Neutrophil (primary cell): ENCODE results near the gene MDM2.

Experiments
- H3K27ac ChIP-seq: fragments of 200-600 bp; sonication (generic); 2 replicates; pipeline ENCODE4 v1.5.1; 2016; ENCODE audit warnings: mild to moderate bottlenecking, moderate library complexity
- H3K27me3 ChIP-seq: fragments of 200-600 bp; sonication (generic); 2 replicates; pipeline ENCODE4 v1.6.0; 2016; ENCODE audit warnings: mild to moderate bottlenecking
- H3K36me3 ChIP-seq: fragments of 200-600 bp; sonication (generic); 2 replicates; pipeline ENCODE4 v1.5.1; 2017
- H3K4me1 ChIP-seq, 2 experiments: fragments of 200-600 bp in 1 of 2; sonication (generic) in 1 of 2; 1 replicate in 1 of 2; 2 replicates in 1 of 2; pipeline versions ENCODE4 v1.5.1 to v1.6.1; 2013 to 2016; ENCODE audit warnings: low read depth in 1 of 2, low read length in 1 of 2, mild to moderate bottlenecking in 1 of 2, moderate library complexity in 1 of 2; ENCODE audit not compliant: control insufficient read depth in 1 of 2, insufficient read depth in 1 of 2
- H3K4me3 ChIP-seq, 2 experiments: fragments of 200-600 bp in 1 of 2; sonication (generic) in 1 of 2; 1 replicate in 1 of 2; 2 replicates in 1 of 2; pipeline ENCODE4 v1.5.1; 2013 to 2016; ENCODE audit warnings: low read depth in 1 of 2, low read length in 1 of 2, mild to moderate bottlenecking in 1 of 2, moderate library complexity in 1 of 2
- H3K9me3 ChIP-seq: fragments of 200-600 bp; sonication (generic); 2 replicates; pipeline ENCODE4 v1.5.1; 2016
- TF ChIP-seq, protein P1 (sequence below): fragments of 200-600 bp; sonication (generic); IDR thresholded peaks from 2 replicates; pipeline ENCODE4 v1.5.1; 2016; ENCODE audit warnings: antibody characterized with exemption

The MDM2 gene

DNA sequence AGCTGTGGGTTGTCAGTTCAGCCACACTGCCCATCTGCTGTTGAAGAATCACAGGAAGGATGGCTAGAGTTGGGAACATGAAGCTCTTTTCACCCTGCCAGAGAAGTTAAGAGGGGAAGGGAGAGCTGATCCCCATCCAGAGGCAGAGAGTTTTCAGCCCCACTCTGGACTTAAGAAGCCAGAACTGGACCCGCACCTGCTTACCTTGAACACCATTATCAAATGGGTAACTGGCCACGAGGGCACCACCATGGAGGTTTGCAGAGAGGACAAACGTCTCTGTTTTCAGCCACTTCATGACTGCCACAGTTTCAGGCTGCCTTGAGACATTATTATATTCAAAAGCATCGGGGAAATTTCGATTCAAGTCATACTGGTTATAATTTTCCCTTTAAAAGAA lies 62.0 kb downstream of the MDM2 start:
- H3K9me3 ChIP-seq, result no peaks in the 10 kb centered on the region
- H3K27ac ChIP-seq, result no peak overlapping the region
- TF ChIP-seq, protein P1, sequence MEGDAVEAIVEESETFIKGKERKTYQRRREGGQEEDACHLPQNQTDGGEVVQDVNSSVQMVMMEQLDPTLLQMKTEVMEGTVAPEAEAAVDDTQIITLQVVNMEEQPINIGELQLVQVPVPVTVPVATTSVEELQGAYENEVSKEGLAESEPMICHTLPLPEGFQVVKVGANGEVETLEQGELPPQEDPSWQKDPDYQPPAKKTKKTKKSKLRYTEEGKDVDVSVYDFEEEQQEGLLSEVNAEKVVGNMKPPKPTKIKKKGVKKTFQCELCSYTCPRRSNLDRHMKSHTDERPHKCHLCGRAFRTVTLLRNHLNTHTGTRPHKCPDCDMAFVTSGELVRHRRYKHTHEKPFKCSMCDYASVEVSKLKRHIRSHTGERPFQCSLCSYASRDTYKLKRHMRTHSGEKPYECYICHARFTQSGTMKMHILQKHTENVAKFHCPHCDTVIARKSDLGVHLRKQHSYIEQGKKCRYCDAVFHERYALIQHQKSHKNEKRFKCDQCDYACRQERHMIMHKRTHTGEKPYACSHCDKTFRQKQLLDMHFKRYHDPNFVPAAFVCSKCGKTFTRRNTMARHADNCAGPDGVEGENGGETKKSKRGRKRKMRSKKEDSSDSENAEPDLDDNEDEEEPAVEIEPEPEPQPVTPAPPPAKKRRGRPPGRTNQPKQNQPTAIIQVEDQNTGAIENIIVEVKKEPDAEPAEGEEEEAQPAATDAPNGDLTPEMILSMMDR, result no peak

DNA sequence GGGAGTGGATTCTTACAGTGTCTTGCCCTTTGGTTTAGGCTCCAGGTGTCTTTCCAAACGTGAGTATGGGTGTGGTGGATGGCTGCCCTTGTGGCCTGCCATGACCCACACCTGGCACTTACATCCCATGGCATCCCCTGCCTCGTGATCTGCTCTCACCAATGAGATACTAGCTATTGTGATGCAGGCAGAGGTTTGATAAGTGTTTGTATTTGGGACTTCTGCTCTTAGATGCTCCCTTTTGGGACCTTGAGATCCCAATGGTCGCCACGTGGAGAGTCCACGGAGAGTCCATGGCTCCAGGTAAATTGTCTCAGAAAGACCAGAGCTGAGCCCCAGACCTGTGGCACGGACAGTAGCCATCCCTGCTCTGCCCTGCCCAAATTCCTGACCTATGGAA lies 62.5 kb downstream of the MDM2 start:
- Histone ChIP-seq H3K36me3 (peaks cover 6% of the 10 kb centered on the region), H3K4me1 (no peaks in the 10 kb centered on the region), H3K4me3 (no peak overlapping the region), H3K27me3 (no peaks in the 10 kb centered on the region), H3K9me3 (no peaks in the 10 kb centered on the region), H3K27ac (no peak overlapping the region)
- TF ChIP-seq, protein P1, result no peak

More for the DNA sequence above, 62.0 kb downstream of the MDM2 start:
- Histone ChIP-seq H3K4me3 (no peak overlapping the region), H3K27me3 (no peaks in the 10 kb centered on the region), H3K36me3 (peaks cover 6% of the 10 kb centered on the region), H3K4me1 (no peaks in the 10 kb centered on the region)

DNA sequence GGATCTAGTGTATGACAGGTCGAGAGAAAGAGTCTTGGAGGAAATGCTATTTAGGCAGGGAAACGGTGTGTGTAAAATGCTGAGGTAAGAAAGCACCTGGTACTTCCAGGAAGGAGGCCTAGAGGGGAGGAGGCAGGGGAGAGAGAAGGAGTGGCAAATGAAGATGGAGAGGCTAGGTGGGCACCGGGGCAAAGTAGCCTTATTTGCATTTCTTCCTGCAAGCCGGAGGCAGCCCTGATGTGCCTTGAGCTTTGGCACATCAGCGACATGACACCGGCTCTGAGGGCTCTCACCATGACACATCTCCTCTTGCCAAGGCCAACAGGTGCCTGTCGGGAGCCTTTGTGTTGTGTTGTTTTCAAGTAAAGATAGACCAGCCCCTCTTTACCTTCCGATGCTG lies 63.4 kb downstream of the MDM2 start:
- H3K4me3 ChIP-seq, result no peak overlapping the region
- H3K9me3 ChIP-seq, result no peaks in the 10 kb centered on the region
- TF ChIP-seq, protein P1, result no peak
- peaks cover 6% of the 10 kb centered on the region for H3K36me3 ChIP-seq
- no peaks in the 10 kb centered on the region for H3K27me3 ChIP-seq
- no peak overlapping the region for H3K27ac ChIP-seq
- no peaks in the 10 kb centered on the region for H3K4me1 ChIP-seq

DNA sequence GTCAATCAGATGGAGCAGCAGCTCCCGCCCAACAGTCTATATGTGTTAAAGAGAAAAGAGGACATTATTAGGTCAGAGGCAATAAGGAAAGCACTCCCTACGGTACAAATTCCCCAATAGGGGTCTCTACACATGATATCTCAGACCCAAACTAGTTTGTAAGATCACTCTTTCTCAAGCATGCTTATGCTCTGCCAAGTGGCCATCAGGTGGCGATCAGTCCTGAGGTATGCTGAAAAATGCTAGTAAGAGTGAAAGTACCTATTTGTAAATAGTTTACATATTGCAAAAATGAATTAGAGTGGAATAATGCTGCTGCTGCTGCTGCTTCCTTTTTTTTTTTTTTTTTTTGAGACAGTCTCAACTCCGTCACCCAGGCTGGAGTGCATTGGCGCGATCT lies 63.9 kb downstream of the MDM2 start:
- Histone ChIP-seq H3K27me3 (no peaks in the 10 kb centered on the region), H3K4me3 (no peak overlapping the region), H3K9me3 (no peaks in the 10 kb centered on the region), H3K27ac (no peak overlapping the region), H3K36me3 (peaks cover 6% of the 10 kb centered on the region), H3K4me1 (no peaks in the 10 kb centered on the region)
- TF ChIP-seq, protein P1, result no peak

DNA sequence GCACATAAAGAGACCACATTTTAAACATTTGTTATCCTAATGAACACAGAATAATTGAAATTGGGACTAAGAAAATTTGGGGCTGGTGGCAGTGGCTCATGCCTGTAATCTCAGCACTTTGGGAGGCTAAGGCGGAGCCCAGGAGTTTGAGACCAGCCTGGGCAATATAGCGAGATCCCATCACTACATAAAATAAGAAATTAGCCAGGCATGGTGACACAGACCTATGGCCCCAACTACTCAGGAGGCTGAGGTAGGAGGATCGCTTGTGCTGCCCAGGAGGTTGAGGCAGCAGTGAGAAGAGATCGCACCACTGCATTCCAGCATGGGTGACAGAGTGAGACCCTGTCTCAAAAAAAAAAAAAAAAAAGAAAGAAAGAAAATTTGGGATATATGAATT lies 65.3 kb downstream of the MDM2 start:
- Histone ChIP-seq H3K4me1 (no peaks in the 10 kb centered on the region), H3K9me3 (no peaks in the 10 kb centered on the region), H3K27ac (no peak overlapping the region), H3K4me3 (no peak overlapping the region), H3K36me3 (peaks cover 6% of the 10 kb centered on the region), H3K27me3 (no peaks in the 10 kb centered on the region)
- TF ChIP-seq, protein P1, result no peak

DNA sequence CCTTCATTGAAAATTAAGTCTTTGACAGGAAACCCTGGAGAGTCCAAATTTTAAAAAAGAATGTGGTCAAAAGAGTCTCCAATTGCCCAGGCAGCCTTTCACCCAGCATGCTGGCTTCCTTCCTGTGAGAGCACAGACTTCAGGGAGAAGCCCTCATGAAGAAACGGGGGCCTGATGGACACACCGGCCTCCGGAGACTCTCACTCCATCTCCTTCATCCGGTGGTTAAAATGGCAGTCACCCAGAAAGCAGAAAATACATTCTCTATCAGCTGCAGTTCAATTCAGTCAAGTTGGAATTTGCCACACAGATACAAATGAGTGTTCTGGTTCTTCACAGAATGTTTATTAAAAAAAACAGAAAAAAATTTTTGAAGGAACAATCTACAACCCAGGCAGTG lies 68.5 kb downstream of the MDM2 start:
- Histone ChIP-seq H3K27ac (no peak overlapping the region), H3K27me3 (no peaks in the 10 kb centered on the region), H3K4me3 (no peak overlapping the region), H3K36me3 (no peaks in the 10 kb centered on the region), H3K4me1 (no peaks in the 10 kb centered on the region), H3K9me3 (no peaks in the 10 kb centered on the region)
- TF ChIP-seq, protein P1, result no peak
